ENCODE data around the gene NDRG4.

DNA sequence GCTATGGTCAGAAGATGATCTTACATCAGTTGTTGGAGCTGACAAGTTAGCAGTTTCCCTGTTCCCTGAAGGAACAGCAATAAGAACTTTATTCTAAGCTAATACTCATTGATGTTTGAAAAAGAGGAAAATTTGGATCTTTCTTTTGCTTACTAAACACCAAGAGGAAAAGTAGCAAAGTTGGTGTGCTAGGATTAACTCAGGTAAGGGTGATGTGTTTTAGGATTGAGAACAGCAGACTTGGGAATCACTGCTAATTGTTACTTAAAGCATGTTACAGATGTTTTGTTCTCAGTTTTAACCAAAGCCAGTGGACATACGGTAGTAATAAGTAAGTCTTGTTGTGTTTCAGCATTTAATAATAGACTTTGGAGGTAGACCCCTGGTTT lies 19.0 kb downstream of the NDRG4 start:
- TF ChIP-seq, protein P1, sequence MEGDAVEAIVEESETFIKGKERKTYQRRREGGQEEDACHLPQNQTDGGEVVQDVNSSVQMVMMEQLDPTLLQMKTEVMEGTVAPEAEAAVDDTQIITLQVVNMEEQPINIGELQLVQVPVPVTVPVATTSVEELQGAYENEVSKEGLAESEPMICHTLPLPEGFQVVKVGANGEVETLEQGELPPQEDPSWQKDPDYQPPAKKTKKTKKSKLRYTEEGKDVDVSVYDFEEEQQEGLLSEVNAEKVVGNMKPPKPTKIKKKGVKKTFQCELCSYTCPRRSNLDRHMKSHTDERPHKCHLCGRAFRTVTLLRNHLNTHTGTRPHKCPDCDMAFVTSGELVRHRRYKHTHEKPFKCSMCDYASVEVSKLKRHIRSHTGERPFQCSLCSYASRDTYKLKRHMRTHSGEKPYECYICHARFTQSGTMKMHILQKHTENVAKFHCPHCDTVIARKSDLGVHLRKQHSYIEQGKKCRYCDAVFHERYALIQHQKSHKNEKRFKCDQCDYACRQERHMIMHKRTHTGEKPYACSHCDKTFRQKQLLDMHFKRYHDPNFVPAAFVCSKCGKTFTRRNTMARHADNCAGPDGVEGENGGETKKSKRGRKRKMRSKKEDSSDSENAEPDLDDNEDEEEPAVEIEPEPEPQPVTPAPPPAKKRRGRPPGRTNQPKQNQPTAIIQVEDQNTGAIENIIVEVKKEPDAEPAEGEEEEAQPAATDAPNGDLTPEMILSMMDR (IDR thresholded peaks at IDR 0.05), result no peak
- no peak for TF ChIP-seq POLR2A (IDR thresholded peaks at IDR 0.05)

Measured in ovary (tissue), 3 donors.